ENCODE data around the gene SPAG16.

DNA sequence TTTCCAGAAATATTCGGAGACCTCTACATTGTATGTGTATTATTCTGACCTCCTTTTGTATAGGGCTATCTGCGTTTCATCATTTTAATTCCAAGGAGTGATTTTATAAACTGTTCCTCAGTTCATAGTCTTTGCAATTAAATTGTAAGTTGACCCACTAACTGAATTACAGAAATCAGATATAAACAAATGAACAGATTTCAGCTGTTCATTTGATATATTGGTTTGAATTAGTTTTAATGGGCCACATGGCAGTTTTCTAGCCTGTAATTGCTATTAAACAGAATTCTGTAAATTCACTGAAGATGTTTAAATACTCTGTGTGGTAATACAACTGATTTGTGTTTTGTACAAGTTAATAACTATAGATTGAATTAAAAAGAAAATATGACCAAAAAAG is 780.2 kb downstream of the SPAG16 start:
- TF ChIP-seq EZH2 (IDR thresholded peaks at IDR 0.05; ENCODE audit: low read depth): no peak
- TF ChIP-seq, protein P1, sequence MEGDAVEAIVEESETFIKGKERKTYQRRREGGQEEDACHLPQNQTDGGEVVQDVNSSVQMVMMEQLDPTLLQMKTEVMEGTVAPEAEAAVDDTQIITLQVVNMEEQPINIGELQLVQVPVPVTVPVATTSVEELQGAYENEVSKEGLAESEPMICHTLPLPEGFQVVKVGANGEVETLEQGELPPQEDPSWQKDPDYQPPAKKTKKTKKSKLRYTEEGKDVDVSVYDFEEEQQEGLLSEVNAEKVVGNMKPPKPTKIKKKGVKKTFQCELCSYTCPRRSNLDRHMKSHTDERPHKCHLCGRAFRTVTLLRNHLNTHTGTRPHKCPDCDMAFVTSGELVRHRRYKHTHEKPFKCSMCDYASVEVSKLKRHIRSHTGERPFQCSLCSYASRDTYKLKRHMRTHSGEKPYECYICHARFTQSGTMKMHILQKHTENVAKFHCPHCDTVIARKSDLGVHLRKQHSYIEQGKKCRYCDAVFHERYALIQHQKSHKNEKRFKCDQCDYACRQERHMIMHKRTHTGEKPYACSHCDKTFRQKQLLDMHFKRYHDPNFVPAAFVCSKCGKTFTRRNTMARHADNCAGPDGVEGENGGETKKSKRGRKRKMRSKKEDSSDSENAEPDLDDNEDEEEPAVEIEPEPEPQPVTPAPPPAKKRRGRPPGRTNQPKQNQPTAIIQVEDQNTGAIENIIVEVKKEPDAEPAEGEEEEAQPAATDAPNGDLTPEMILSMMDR (conservative IDR thresholded peaks at IDR 0.05): no peak

Measured in PC-9 (cell line).